ENCODE results near the gene NGFR.
"Not testable (repeated sequence)": the region's sequence is repeated elsewhere in the genome, so short reads cannot be mapped to it uniquely, and the experiment has no call there.

NGFR gene

DNA sequence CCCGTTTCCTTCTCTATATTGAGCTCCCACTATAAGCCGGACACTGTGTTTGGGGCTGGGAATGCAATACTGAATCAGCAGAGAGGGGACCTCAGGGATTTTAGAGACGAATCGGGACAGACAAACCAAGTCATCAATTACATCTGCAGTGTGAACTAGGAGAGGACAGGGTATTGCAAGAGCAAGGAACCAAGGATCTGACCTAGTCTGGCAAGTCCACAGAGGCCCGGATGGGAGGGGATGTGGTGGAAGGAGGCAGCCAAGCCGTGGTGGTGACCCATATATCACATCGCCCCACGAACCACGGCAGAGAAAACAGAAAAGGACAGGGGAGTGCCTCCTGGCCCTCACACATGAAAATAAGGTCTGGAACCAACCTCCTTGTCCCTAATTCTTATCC lies 52.5 kb downstream of the NGFR start:
- Histone ChIP-seq H3K9ac (ENCODE audit: low read length) (no peak overlapping the region), H3K36me3 (ENCODE audit: control insufficient read depth, insufficient read depth, low read length) (no peaks in the 10 kb centered on the region), H3K9me3 (ENCODE audit: control insufficient read depth, low read length) (no peaks in the 10 kb centered on the region), H3K27me3 (ENCODE audit: control insufficient read depth, insufficient read depth, low read length) (peaks cover 16% of the 10 kb centered on the region), H3K4me1 (ENCODE audit: control insufficient read depth, insufficient read depth, low read length) (peaks cover 13% of the 10 kb centered on the region), H3K4me3 (ENCODE audit: low read length) (no peak overlapping the region)

DNA sequence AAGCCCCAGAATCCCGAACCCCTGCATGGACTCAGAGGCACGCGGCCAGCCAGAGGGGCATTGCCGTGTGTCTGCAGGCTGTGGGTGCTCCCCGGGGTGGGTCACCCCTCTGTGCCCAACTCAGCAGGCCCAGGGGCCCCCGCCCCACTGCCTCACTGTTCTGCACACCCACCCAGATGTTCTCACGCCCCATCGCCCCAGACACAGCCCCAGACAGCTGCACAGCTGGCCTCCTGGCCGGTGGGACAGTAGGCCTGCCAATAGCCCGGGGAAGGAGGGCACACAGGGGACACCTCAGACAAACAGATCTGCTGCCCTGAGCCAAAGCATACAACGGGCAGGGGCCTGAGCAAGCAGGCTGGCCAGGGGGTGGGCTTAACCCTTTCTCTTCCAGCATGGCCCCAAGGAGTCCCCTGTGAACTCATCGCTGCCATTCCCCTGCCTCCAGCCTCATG lies 53.0 kb downstream of the NGFR start:
- Histone ChIP-seq H3K4me3 (ENCODE audit: low read length) (no peak overlapping the region), H3K27me3 (ENCODE audit: control insufficient read depth, insufficient read depth, low read length) (peaks cover 16% of the 10 kb centered on the region), H3K9me3 (ENCODE audit: control insufficient read depth, low read length) (no peaks in the 10 kb centered on the region), H3K9ac (ENCODE audit: low read length) (no peak overlapping the region), H3K4me1 (ENCODE audit: control insufficient read depth, insufficient read depth, low read length) (peaks cover 13% of the 10 kb centered on the region), H3K36me3 (ENCODE audit: control insufficient read depth, insufficient read depth, low read length) (no peaks in the 10 kb centered on the region)

DNA sequence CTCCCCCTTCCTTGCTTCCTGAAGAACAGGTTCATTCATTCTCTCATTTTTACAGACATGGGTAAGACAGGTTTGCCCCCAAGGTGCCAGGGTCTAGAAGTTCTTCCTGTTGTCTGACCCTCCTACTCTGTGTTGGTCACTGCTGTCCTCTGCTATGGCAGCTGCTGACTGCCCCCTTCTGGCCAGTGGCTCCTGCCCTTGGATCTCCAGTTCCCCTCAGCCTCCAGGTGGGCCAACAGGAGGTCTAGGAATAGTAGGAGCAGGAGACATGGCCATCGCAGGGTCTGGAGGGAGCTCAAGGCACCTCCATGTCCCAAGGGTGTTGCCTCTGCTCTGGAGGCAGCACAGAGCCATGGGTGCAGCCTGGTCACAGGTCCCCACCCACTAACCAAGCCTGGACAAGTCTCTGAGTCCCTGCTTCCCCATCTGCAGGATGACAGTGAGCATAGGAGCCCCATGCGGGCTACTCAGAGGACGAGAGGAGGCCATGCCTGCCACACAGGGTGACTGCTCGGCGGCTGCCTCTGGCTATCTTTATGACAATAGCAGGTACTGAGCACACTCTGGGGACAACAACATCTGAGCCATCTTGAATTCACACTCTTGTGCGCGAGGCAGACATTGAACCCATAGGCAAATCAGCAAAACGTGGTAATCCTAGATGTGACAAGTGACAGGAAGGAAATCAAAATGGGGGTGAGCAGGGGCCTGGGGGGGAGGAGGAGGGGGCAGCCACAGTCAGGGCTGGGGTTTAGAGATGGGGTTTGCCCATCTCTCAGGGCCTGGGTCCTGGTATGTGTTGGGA lies 53.6 kb downstream of the NGFR start:
- H3K9ac ChIP-seq (ENCODE audit: low read length), result no peak overlapping the region
- H3K27me3 ChIP-seq (ENCODE audit: control insufficient read depth, insufficient read depth, low read length), result peaks cover 16% of the 10 kb centered on the region
- no peaks in the 10 kb centered on the region for H3K36me3 ChIP-seq (ENCODE audit: control insufficient read depth, insufficient read depth, low read length)
- H3K4me3 ChIP-seq (ENCODE audit: low read length), result no peak overlapping the region
- no peaks in the 10 kb centered on the region for H3K9me3 ChIP-seq (ENCODE audit: control insufficient read depth, low read length)
- H3K4me1 ChIP-seq (ENCODE audit: control insufficient read depth, insufficient read depth, low read length), result peaks cover 13% of the 10 kb centered on the region

DNA sequence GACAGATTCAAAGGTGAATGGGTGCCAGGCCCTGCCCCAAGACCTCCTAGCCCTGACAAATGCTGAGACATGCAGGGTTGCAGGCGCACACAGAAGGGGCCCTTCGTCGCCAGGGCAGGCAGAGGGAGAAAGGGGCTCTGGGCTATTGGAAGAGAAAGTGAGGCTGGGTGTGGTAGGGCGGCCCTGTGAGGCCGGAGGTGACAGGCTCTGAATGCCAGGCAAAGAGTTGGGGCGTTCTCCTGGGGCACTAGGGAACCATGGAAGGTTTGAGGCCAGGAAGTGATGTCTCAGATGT lies 54.2 kb downstream of the NGFR start:
- Histone ChIP-seq H3K4me3 (ENCODE audit: low read length) (no peak overlapping the region), H3K9me3 (ENCODE audit: control insufficient read depth, low read length) (no peaks in the 10 kb centered on the region), H3K4me1 (ENCODE audit: control insufficient read depth, insufficient read depth, low read length) (peaks cover 13% of the 10 kb centered on the region), H3K36me3 (ENCODE audit: control insufficient read depth, insufficient read depth, low read length) (no peaks in the 10 kb centered on the region), H3K27me3 (ENCODE audit: control insufficient read depth, insufficient read depth, low read length) (peaks cover 16% of the 10 kb centered on the region), H3K9ac (ENCODE audit: low read length) (no peak overlapping the region)

GRCh38 chr17:49549691-49550678 lies 54.9 kb downstream of the NGFR start:
- Histone ChIP-seq H3K9ac (ENCODE audit: low read length) (no peak overlapping the region), H3K27me3 (ENCODE audit: control insufficient read depth, insufficient read depth, low read length) (peaks cover 16% of the 10 kb centered on the region), H3K4me1 (ENCODE audit: control insufficient read depth, insufficient read depth, low read length) (peaks cover 13% of the 10 kb centered on the region), H3K36me3 (ENCODE audit: control insufficient read depth, insufficient read depth, low read length) (no peaks in the 10 kb centered on the region), H3K4me3 (ENCODE audit: low read length) (no peak overlapping the region), H3K9me3 (ENCODE audit: control insufficient read depth, low read length) (no peaks in the 10 kb centered on the region)

DNA sequence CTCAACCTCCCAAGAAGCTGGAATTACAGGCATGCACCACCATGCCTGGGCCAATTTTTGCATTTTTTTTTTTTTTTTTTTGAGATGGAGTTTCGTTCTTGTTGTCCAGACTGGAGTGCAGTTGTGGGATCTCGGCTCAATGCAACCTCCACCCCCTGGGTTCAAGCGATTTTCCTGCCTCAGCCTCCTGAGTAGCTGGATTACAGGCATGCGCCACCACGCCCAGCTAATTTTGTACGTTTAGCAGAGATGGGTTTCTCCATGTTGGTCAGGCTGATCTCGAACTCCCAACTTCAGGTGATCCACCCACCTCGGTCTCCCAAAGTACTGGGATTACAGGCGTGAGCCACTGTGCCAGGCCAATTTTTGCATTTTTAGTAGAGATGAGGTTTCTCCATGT lies 55.7 kb downstream of the NGFR start:
- not testable (repeated sequence) for H3K9ac ChIP-seq (ENCODE audit: low read length); H3K36me3 ChIP-seq (ENCODE audit: control insufficient read depth, insufficient read depth, low read length); H3K9me3 ChIP-seq (ENCODE audit: control insufficient read depth, low read length); H3K4me3 ChIP-seq (ENCODE audit: low read length)
- Histone ChIP-seq H3K4me1 (ENCODE audit: control insufficient read depth, insufficient read depth, low read length) (peaks cover 13% of the 10 kb centered on the region), H3K27me3 (ENCODE audit: control insufficient read depth, insufficient read depth, low read length) (peaks cover 17% of the 10 kb centered on the region)

DNA sequence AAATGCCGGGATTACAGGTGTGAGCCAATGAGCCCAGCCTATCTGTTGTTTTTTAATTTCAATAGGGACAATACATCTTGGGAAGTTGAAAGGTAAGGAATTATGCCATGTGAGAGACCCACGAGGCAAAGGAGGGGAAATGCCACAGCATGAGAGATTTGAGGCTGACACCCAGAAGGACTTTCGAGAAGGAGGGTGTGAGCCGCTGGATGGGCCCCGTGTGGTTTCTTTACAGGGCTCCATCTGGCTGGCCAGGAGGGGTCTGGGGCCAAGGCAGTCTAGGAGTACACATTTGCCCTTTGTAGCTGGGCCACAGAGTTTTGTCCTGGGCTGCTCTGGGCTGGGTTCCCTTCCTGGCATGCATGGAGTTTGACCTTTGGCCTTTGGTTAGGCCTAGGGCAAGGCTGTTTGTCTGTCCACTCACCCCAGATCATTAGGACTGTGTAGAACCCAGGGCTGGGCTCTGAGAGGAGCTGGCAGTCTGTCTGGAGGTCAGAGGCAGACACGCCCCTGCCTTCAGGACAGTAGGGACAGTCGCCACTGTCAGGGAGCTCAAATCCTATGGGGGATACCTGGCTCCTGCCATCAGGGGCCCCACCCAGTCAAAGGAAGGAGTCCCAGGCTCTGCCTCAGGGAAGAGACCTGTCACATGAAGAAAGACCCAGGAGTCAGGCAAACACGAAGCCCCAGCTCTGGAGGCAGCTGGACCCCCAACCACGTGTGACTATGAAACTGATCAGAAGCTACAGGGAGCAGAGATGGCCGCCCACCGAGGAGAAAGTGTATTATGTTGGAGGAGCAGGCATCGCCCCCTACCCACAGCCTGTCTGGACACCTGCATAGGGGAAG lies 56.4 kb downstream of the NGFR start:
- Histone ChIP-seq H3K9me3 (ENCODE audit: control insufficient read depth, low read length) (no peaks in the 10 kb centered on the region), H3K9ac (ENCODE audit: low read length) (no peak overlapping the region), H3K4me3 (ENCODE audit: low read length) (no peak overlapping the region), H3K27me3 (ENCODE audit: control insufficient read depth, insufficient read depth, low read length) (peaks cover 19% of the 10 kb centered on the region), H3K36me3 (ENCODE audit: control insufficient read depth, insufficient read depth, low read length) (no peaks in the 10 kb centered on the region), H3K4me1 (ENCODE audit: control insufficient read depth, insufficient read depth, low read length) (peaks cover 19% of the 10 kb centered on the region)

GRCh38 chr17:49552070-49552751 lies 57.1 kb downstream of the NGFR start:
- Histone ChIP-seq H3K9ac (ENCODE audit: low read length) (no peak overlapping the region), H3K9me3 (ENCODE audit: control insufficient read depth, low read length) (no peaks in the 10 kb centered on the region), H3K27me3 (ENCODE audit: control insufficient read depth, insufficient read depth, low read length) (peaks cover 15% of the 10 kb centered on the region), H3K4me1 (ENCODE audit: control insufficient read depth, insufficient read depth, low read length) (peaks cover 22% of the 10 kb centered on the region), H3K4me3 (ENCODE audit: low read length) (no peak overlapping the region), H3K36me3 (ENCODE audit: control insufficient read depth, insufficient read depth, low read length) (no peaks in the 10 kb centered on the region)

DNA sequence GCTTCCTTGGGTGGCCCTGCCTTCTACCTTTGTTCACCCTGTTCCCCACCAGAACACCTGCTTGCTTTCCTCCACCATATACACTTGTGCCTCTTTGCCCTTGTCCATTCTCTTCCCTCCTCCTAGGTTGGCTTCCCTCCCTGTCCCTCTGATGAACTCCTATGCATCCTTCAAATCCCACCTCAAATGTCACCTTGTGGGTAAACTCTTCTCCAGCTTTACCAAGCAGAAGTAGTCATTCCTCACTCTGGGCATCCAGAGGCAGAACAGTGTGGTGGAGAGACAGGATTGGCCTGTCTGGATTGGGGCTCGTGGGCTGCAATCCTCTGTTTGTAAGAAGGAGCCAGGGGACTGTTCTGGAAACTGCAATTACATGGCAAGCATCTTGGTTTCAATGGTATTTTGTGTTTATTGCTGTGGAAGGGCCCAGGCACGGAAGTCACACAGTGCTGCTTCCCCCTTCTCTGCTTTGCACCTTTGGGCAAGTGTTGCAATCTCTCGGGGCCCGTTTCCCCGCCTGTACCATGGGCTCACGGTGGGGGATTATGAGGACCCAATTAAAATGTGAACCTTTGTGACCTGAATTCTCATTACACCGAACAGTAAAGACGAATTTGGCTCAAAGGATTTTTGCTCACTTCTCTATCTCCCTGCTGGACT lies 58.7 kb downstream of the NGFR start:
- Histone ChIP-seq H3K4me3 (ENCODE audit: low read length) (no peak overlapping the region), H3K9me3 (ENCODE audit: control insufficient read depth, low read length) (no peaks in the 10 kb centered on the region), H3K9ac (ENCODE audit: low read length) (no peak overlapping the region), H3K4me1 (ENCODE audit: control insufficient read depth, insufficient read depth, low read length) (peaks cover 22% of the 10 kb centered on the region), H3K27me3 (ENCODE audit: control insufficient read depth, insufficient read depth, low read length) (peaks cover 14% of the 10 kb centered on the region), H3K36me3 (ENCODE audit: control insufficient read depth, insufficient read depth, low read length) (no peaks in the 10 kb centered on the region)

- peaks cover 14% of the 10 kb centered on the region for H3K27me3 ChIP-seq (ENCODE audit: control insufficient read depth, insufficient read depth, low read length)
- H3K4me1 ChIP-seq (ENCODE audit: control insufficient read depth, insufficient read depth, low read length), result peaks cover 22% of the 10 kb centered on the region
- H3K9me3 ChIP-seq (ENCODE audit: control insufficient read depth, low read length), result no peaks in the 10 kb centered on the region
- no peak overlapping the region for H3K4me3 ChIP-seq (ENCODE audit: low read length)
- no peak overlapping the region for H3K9ac ChIP-seq (ENCODE audit: low read length)
- no peaks in the 10 kb centered on the region for H3K36me3 ChIP-seq (ENCODE audit: control insufficient read depth, insufficient read depth, low read length)
These were observed 59.8 kb downstream of the NGFR start for GRCh38 chr17:49554694-49555494.

Data from mucosa of stomach (tissue), 1 donor.